ENCODE results near the gene CD300A. TPM values are rescaled to one million over a fixed set of nuclear protein-coding genes. Genes with fewer than 3 reads are reported as not detected.

Gene CD300A
- total RNA-seq, 1 experiment from 2014 or later, result 0.71 TPM

GRCh38 chr17:74523308-74523707 lies 56.9 kb downstream of the CD300A start:
- Histone ChIP-seq H4K20me1 (ENCODE audit: insufficient read depth) (no peaks in the 10 kb centered on the region), H3K4me2 (ENCODE audit: low read length) (no peak overlapping the region), H3K4me1 (ENCODE audit: control insufficient read depth in 1 of 2, insufficient read depth in 2 of 2, low read length in 2 of 2) (no peaks in the 10 kb centered on the region), H3K9me3 (ENCODE audit: control insufficient read depth in 1 of 2, insufficient read depth in 1 of 2, low read depth in 1 of 2, low read length in 2 of 2) (no peaks in the 10 kb centered on the region), H3K4me3 (replicated peaks in 1 of 2; ENCODE audit: low read depth in 1 of 2, low read length in 2 of 2) (no peak overlapping the region), H3K9me2 (ENCODE audit: insufficient read depth) (no peaks in the 10 kb centered on the region), H3K79me2 (ENCODE audit: insufficient read depth, low read length) (no peaks in the 10 kb centered on the region), H3K36me3 (ENCODE audit: control insufficient read depth in 1 of 2, insufficient read depth in 2 of 2, low read length in 2 of 2) (no peaks in the 10 kb centered on the region), H2AFZ (ENCODE audit: low read depth, low read length, poor library complexity, severe bottlenecking) (no peak overlapping the region), H3K27me3 (ENCODE audit: insufficient read depth, low read length) (peaks cover 62% of the 10 kb centered on the region), H3K9ac (ENCODE audit: low read length) (no peak overlapping the region), H3K27ac (ENCODE audit: low read depth, low read length) (no peak overlapping the region)
- ATAC-seq (no peak), DNase-seq (ENCODE audit: low read depth, low spot score) (no peak)
- intact Hi-C loops (cut with micrococcal nuclease), result no loop called here
- POLR2A ChIA-PET, result no interaction called here
- RAD21 ChIA-PET (ENCODE audit: low non-redundant PET in 1 of 2, low total read pairs in 2 of 2, uncharacterized antibody in 2 of 2, unreplicated experiment in 2 of 2), result no interaction called here
- BruUV-seq (replicated peaks), result no TSS peak
- TF ChIP-seq FOSL1 (IDR thresholded peaks at IDR 0.05; ENCODE audit: low read depth), result no peak
- no peak for TF ChIP-seq ZFX (IDR thresholded peaks at IDR 0.05)
- no peak for TF ChIP-seq YY1 (IDR thresholded peaks at IDR 0.05; ENCODE audit: extremely low read depth, insufficient replicate concordance, low read depth, low read length)
- TF ChIP-seq EZH2 (IDR thresholded peaks at IDR 0.05), result no peak
- TF ChIP-seq ZBTB33 (IDR thresholded peaks at IDR 0.05; ENCODE audit: extremely low read depth, insufficient replicate concordance, low read length), result no peak
- no peak for TF ChIP-seq REST (IDR thresholded peaks at IDR 0.05; ENCODE audit: low read depth)
- no peak for TF ChIP-seq ZNF274 (IDR thresholded peaks at IDR 0.05; ENCODE audit: low read depth, low read length)
- CTCF ChIA-PET, result interaction anchor here (1.1 kb wide), 1 partner anchor 10 kb away, joined by 4 read pairs; no protein-coding TSS in a partner anchor
